Activated naive CD4-positive, alpha-beta T cell treated with anti-CD3 and anti-CD28 coated beads for 36 hours (primary cell): ENCODE data around the gene PET100. TPM values are rescaled to one million over a fixed set of nuclear protein-coding genes. Genes with fewer than 3 reads are reported as not detected.

ENCODE experiments used
- CTCF ChIA-PET: fragments of 350-600 bp; sonication (Branson Sonifier 250); formaldehyde crosslinking; loops from one replicate; lab custom pipeline; 2021; ENCODE audit warnings: antibody characterized with exemption; lab: Charles Lee
- DNase-seq: peaks from one replicate; pipeline ENCODE4 v3.0.0-alpha.2; 2020
- H3K27ac Mint-ChIP-seq: one replicate; pipeline ENCODE4 v1.8.0; 2021; ENCODE audit warnings: mild to moderate bottlenecking, mixed read lengths
- H3K27me3 Mint-ChIP-seq: one replicate; pipeline ENCODE4 v1.8.0; 2021; ENCODE audit warnings: low read depth, mixed read lengths
- H3K36me3 Mint-ChIP-seq: one replicate; pipeline ENCODE4 v1.8.0; 2021; ENCODE audit warnings: low read depth, mixed read lengths
- H3K4me1 Mint-ChIP-seq: one replicate; pipeline ENCODE4 v1.8.0; 2021; ENCODE audit warnings: low read depth, mixed read lengths
- H3K4me3 Mint-ChIP-seq: one replicate; pipeline ENCODE4 v1.8.0; 2021; ENCODE audit warnings: mild to moderate bottlenecking, moderate library complexity, mixed read lengths
- H3K9me3 Mint-ChIP-seq: one replicate; pipeline ENCODE4 v1.8.0; 2021; ENCODE audit warnings: mixed read lengths
- intact Hi-C: fragments of 100-400 bp; cut with micrococcal nuclease; formaldehyde crosslinking; loops from one replicate; pipeline ENCODE4 v1.15.1; 2023
- total RNA-seq, 2 experiments: library from RNA; stranded (reverse); gene quantifications; one replicate each; pipeline ENCODE4 v1.2.3, GENCODE V29; 2021

PET100 gene
- total RNA-seq, result 10 to 100 TPM; 93.9 to 96.5 TPM

GRCh38 chr19:7629347-7630054 is at the start of gene PET100, which contains the start of gene XAB2:
TSS of gene PET100 (plus strand) at chr19:7629793. CDS start at chr19:7629834, 41 bp downstream.
TSS of gene XAB2 (minus strand) at chr19:7629545. CDS start at chr19:7629527, 18 bp downstream.
- peaks cover 42% of the 10 kb centered on the region for H3K4me1 Mint-ChIP-seq
- intact Hi-C loops, result loop anchor here (1.0 to 2.0 kb wide), 5 partner anchors 8 to 107 kb away; partner anchors contain the start of genes MCOLN1, PNPLA6, STXBP2 and TRAPPC5
- CTCF ChIA-PET, result interaction anchor here (0.6 to 2.3 kb wide), 9 partner anchors 23 to 315 kb away, joined by 3 to 11 read pairs (median 4); partner anchors contain the start of gene TRAPPC5
- H3K27me3 Mint-ChIP-seq, result no peaks in the 10 kb centered on the region
- no peaks in the 10 kb centered on the region for H3K9me3 Mint-ChIP-seq
- H3K4me3 Mint-ChIP-seq, result peak within 1 kb of the TSS; percentile 98
- peak; percentile 97 for DNase-seq
- peaks cover 12% of the 10 kb centered on the region for H3K36me3 Mint-ChIP-seq
- H3K27ac Mint-ChIP-seq, result peak within 1 kb of the TSS; percentile 97

DNA sequence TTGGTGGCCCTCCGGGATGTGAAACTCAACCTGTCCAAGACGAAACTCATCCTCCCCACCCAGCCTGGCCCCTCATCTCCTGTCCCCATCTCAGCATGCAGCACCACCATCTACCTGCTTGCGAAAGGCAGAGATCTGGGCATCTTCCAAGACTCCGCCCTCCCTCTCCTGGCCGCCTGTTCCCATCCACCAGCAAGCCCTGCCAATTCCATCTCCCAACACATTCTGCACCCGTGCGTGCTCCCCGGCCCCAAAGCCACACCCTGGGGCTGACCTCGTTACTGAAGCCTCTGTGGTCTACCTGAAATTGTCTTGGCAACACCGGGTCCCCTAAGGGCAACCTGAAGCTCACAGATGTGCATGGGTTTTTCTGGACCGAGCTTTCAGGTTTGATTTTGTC is 47.1 kb upstream of the PET100 start:
- CTCF ChIA-PET, result interaction anchor here (1.6 kb wide), 1 partner anchor 14 kb away, joined by 4 read pairs; no protein-coding TSS in a partner anchor
- DNase-seq, result no peak
- no peaks in the 10 kb centered on the region for H3K36me3 Mint-ChIP-seq
- H3K9me3 Mint-ChIP-seq, result no peaks in the 10 kb centered on the region
- no peak overlapping the region for H3K4me3 Mint-ChIP-seq
- intact Hi-C loops, result no loop called here
- no peaks in the 10 kb centered on the region for H3K4me1 Mint-ChIP-seq
- no peak overlapping the region for H3K27ac Mint-ChIP-seq
- H3K27me3 Mint-ChIP-seq, result no peaks in the 10 kb centered on the region

DNA sequence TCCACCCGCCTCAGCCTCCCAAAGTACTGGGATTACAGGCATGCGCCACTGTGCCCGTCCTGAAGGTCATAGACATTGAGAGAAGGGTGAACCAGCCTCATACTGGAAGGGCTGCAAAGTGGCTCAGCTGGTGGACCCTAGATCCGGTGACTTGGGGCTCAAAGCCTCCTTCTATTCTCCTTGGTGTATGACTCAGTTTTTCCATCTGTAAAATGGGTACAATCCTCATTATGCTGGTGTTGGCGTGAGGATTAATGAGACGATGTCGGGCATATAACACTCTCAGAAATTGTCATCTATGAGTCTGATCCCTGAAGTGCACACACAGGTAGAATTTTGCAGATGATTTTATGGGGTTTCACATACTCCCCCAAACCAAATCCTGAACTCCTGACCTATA is 39.8 kb upstream of the PET100 start:
- Mint-ChIP-seq H3K9me3 (no peaks in the 10 kb centered on the region), H3K4me3 (no peak overlapping the region), H3K4me1 (no peaks in the 10 kb centered on the region), H3K36me3 (no peaks in the 10 kb centered on the region), H3K27ac (no peak overlapping the region), H3K27me3 (peaks cover 5% of the 10 kb centered on the region)
- intact Hi-C loops, result no loop called here
- CTCF ChIA-PET, result interaction anchor here (1.6 kb wide), 1 partner anchor 22 kb away, joined by 4 read pairs; no protein-coding TSS in a partner anchor
- DNase-seq, result no peak

DNA sequence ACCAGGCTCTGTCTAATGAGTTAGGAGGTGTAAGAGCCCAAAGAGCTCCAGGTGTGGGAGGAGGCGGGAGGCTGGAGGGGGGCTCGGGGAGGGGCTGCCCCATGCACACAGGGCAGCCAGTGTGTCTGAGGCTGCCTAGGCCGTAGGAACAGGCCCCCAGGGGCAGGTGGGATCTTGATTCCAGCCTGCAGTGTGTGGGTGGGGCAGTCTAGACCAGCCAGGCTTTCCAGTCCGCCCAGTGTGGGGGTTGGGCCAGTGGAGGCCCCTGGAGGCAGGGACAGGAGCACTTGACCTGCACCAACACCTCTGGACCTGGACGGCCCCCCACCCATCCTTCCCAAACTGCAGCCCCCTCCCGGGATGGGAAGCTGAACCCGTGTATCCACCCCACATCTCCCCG is 39.3 kb upstream of the PET100 start:
- intact Hi-C loops, result no loop called here
- no peaks in the 10 kb centered on the region for H3K9me3 Mint-ChIP-seq
- peaks cover 8% of the 10 kb centered on the region for H3K27me3 Mint-ChIP-seq
- CTCF ChIA-PET, result interaction anchor here (1.6 kb wide), 1 partner anchor 22 kb away, joined by 4 read pairs; no protein-coding TSS in a partner anchor
- H3K36me3 Mint-ChIP-seq, result no peaks in the 10 kb centered on the region
- DNase-seq, result no peak
- no peak overlapping the region for H3K4me3 Mint-ChIP-seq
- peaks cover 2% of the 10 kb centered on the region for H3K4me1 Mint-ChIP-seq
- no peak overlapping the region for H3K27ac Mint-ChIP-seq

DNA sequence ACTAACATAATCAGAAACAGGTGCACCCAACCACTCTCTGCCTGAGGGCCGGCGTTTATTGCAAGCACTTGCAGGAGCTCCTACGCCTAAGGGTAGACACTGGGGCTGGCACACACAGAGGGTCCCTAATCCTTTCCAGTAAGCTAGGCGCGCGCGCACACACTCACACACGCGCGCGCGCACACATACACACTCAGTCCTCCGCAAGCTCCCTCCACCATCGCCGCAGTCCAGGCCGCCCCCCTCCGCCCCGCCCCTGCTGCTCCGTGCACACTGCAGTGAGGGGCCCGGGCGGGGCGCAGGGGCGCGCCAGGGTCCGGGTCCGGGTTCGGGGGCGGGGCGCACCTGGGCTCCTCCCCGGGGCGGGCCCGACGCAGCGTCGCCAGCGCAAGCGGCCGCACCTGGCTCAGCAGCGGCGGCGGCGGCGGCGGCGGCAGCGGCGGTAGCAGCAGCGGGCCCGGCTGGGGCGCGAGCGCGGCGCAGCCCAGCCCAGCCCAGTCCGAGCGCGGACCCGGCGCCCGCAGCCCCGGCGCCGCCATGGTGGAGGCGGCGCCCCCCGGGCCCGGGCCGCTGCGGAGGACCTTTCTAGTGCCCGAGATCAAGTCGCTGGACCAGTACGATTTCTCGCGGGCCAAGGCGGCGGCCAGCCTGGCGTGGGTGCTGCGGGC is 34.0 kb upstream of the PET100 start, which contains the start of gene CAMSAP3:
TSS of gene CAMSAP3 (plus strand) at position 398 of the 668 bp plus-strand sequence. CDS start at position 538, 140 bp downstream.
- Mint-ChIP-seq H3K27ac (no peak within 1 kb of the TSS), H3K4me3 (peak within 1 kb of the TSS; percentile 59), H3K36me3 (no peaks in the 10 kb centered on the region), H3K9me3 (no peaks in the 10 kb centered on the region), H3K4me1 (peaks cover 4% of the 10 kb centered on the region), H3K27me3 (peaks cover 22% of the 10 kb centered on the region)
- DNase-seq, result peak; percentile 28
- CTCF ChIA-PET, result interaction anchor here (3.5 kb wide), 1 partner anchor 27 kb away, joined by 16 read pairs; no protein-coding TSS in a partner anchor
- intact Hi-C loops, result no loop called here

DNA sequence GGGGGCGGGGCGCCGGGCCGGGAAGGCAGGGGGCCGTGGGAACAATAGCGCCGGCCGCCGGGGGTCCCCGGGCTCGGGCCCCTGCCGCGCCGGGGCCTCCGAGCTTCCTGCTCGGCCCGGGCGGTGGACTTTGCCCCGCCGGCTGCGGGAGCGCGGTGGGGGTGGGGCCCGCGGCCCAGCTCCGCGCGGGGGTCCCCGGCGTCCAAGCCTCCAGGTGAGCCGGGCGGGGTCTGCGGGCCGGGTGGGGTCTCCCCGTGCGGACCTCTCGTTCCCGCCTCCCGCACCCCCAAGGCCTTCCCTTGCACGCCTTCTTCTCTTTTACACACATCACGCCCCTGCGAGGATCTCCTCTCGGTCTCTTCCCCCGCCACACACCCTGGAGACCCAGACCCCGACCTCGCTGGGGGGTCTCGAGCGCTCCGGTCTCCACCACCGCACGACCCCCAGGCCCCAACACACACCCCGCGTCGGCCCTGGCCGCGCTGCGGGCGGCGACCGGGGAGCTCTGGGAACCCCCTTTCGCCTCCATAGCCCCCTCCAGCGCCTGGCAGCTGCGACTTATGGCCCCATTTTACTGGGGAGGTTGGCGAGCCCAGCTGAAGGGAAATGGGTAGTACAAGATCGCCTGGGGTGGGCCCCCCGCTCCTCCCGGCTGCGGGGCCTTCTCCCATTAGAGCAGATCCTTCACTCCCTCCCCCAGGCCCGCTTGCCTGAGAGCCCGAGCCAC is 33.2 kb upstream of the PET100 start:
- peaks cover 22% of the 10 kb centered on the region for H3K27me3 Mint-ChIP-seq
- H3K4me1 Mint-ChIP-seq, result peaks cover 4% of the 10 kb centered on the region
- H3K27ac Mint-ChIP-seq, result no peak overlapping the region
- no peaks in the 10 kb centered on the region for H3K9me3 Mint-ChIP-seq
- peak overlapping the region; percentile 34 for H3K4me3 Mint-ChIP-seq
- no peaks in the 10 kb centered on the region for H3K36me3 Mint-ChIP-seq
- no peak for DNase-seq
- CTCF ChIA-PET, result interaction anchor here (3.5 kb wide), 1 partner anchor 28 kb away, joined by 16 read pairs; no protein-coding TSS in a partner anchor
- intact Hi-C loops, result no loop called here

GRCh38 chr19:7597689-7598088 is 31.9 kb upstream of the PET100 start:
- Mint-ChIP-seq H3K9me3 (no peaks in the 10 kb centered on the region), H3K36me3 (no peaks in the 10 kb centered on the region), H3K27me3 (peaks cover 26% of the 10 kb centered on the region), H3K4me3 (no peak overlapping the region), H3K4me1 (peaks cover 4% of the 10 kb centered on the region), H3K27ac (no peak overlapping the region)
- intact Hi-C loops, result no loop called here
- no peak for DNase-seq
- CTCF ChIA-PET, result interaction anchor here (3.5 kb wide), 1 partner anchor 29 kb away, joined by 16 read pairs; no protein-coding TSS in a partner anchor

DNA sequence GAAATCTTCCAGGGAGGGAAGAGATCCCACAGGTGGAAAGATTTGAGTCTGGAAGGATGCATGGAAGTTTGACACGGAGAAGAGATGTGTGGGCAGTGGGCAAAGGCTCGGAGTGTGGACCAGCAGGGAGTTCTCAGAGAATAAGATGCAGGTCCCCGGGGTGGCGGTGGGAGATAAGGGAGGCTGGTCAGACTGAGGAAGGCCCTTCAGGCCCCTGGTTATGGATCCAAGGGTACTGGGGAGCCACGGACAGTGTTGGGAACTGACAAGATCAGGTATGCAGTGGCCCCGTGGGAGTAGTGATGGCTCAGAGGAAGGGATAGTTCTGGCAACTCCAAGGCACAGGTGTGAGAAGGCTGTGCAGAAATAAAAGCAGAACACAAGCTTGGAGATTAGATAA is 31.4 kb upstream of the PET100 start:
- H3K4me3 Mint-ChIP-seq, result no peak overlapping the region

GRCh38 chr19:7600721-7601120 is 28.9 kb upstream of the PET100 start:
- H3K27me3 Mint-ChIP-seq, result peaks cover 16% of the 10 kb centered on the region
- CTCF ChIA-PET, result no interaction called here
- no peaks in the 10 kb centered on the region for H3K4me1 Mint-ChIP-seq
- no peaks in the 10 kb centered on the region for H3K9me3 Mint-ChIP-seq
- no peaks in the 10 kb centered on the region for H3K36me3 Mint-ChIP-seq
- H3K27ac Mint-ChIP-seq, result no peak overlapping the region
- DNase-seq, result no peak
- H3K4me3 Mint-ChIP-seq, result no peak overlapping the region
- intact Hi-C loops, result no loop called here

More for the DNA sequence above, 31.4 kb upstream of the PET100 start:
- intact Hi-C loops, result no loop called here
- no peak overlapping the region for H3K27ac Mint-ChIP-seq
- no peaks in the 10 kb centered on the region for H3K9me3 Mint-ChIP-seq
- peaks cover 4% of the 10 kb centered on the region for H3K4me1 Mint-ChIP-seq
- DNase-seq, result no peak
- no peaks in the 10 kb centered on the region for H3K36me3 Mint-ChIP-seq
- H3K27me3 Mint-ChIP-seq, result peaks cover 26% of the 10 kb centered on the region
- CTCF ChIA-PET, result interaction anchor here (3.5 kb wide), 1 partner anchor 30 kb away, joined by 16 read pairs; no protein-coding TSS in a partner anchor

DNA sequence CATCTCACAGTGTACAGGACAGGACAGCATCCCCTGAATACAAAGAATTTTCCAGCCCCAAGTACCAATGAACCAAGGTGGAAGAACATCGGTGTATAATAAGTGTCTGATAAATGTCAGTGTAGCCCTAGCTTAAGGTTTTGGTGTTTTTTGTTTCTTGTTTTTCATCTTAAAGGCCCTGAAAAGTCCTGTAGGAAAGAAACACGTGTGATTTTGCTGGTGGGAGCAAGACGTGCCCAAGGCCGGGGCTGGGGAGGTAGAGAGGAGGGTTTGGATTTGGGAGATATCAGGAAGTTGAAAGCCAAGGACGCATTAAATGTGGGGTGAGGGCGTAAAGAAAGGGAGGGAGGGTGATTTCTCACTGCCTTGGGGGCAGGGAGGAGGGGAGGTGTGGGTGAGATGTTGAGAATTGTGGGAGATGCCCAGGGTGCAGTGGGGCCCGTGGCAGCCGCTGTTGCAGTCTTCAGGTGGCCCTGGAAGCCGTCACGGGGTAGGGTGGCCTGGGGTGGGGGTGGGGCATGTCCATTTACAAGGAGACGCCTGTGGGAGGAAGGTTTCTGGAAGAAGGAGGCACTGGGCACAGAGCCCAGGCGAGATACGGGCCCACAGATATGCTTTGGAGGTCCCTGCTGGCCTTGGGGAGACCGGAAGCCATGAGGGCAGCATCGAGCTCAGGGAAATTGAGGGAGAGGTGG is 27.2 kb upstream of the PET100 start:
- CTCF ChIA-PET, result no interaction called here
- no peak overlapping the region for H3K27ac Mint-ChIP-seq
- no peaks in the 10 kb centered on the region for H3K36me3 Mint-ChIP-seq
- H3K27me3 Mint-ChIP-seq, result peaks cover 12% of the 10 kb centered on the region
- no peak for DNase-seq
- H3K4me1 Mint-ChIP-seq, result no peaks in the 10 kb centered on the region
- intact Hi-C loops, result no loop called here
- no peak overlapping the region for H3K4me3 Mint-ChIP-seq
- H3K9me3 Mint-ChIP-seq, result no peaks in the 10 kb centered on the region

DNA sequence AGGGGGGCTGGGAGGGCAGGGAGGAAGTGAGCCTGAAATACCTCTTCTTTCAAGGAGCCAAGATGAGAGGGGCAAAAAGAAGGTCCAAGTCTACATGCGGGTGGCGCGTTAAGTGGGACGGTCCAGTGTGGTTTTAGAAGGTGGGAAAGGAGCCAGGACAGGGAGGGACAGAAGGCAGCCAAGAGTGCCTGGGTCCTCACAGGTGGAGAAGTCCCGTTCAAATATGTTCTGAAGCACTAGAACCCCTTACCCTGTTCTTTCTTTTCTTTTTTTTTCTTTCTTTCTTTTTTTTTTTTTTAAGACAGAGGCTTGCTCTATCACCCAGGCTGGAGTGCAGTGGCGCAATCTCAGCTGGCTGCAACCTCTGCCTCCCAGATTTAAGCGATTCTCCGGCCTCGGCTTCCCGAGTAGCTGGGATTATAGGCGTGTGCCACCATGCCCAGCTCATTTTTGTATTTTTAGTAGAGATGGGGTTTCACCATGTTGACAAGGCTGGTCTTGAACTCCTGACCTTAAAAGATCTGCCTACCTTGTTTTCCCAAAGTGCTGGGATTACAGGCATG is 26.6 kb upstream of the PET100 start:
- H3K36me3 Mint-ChIP-seq, result no peaks in the 10 kb centered on the region
- H3K4me3 Mint-ChIP-seq, result no peak overlapping the region
- no peaks in the 10 kb centered on the region for H3K4me1 Mint-ChIP-seq
- no peak overlapping the region for H3K27ac Mint-ChIP-seq
- intact Hi-C loops, result no loop called here
- CTCF ChIA-PET, result no interaction called here
- H3K27me3 Mint-ChIP-seq, result peaks cover 7% of the 10 kb centered on the region
- H3K9me3 Mint-ChIP-seq, result no peaks in the 10 kb centered on the region
- no peak for DNase-seq
